Caco-2 (cell line): ENCODE data around the gene CST8. TPM values are rescaled to one million over a fixed set of nuclear protein-coding genes. Genes with fewer than 3 reads are reported as not detected.
A peak's percentile ranks its signal among the peaks of the same experiment; 100 is the strongest.

Experiments used
- BruUV-seq: library from RNA; stranded (reverse); fragments of 400-500 nt; replicated peaks from 2 replicates; lab custom pipeline; 2021; lab: Mats Ljungman, UMichigan
- CTCF ChIA-PET: fragments of 300-600 bp; sonication (Branson Sonifier 250); formaldehyde crosslinking; loops from one replicate; lab custom pipeline; 2022; ENCODE audit warnings: antibody characterized with exemption; lab: Charles Lee
- POLR2A ChIA-PET: fragments of 300-600 bp; sonication (Branson Sonifier 250); formaldehyde crosslinking; loops from one replicate; lab custom pipeline; 2022; ENCODE audit warnings: antibody characterized with exemption; lab: Charles Lee
- DNase-seq, 2 experiments: peaks; one replicate each; pipeline versions ENCODE4 v3.0.0 to v3.0.0-alpha.2; 2020 to 2022
- H3K27me3 ChIP-seq: replicated peaks from 2 replicates; pipeline ENCODE4 v1.6.0; 2011; ENCODE audit warnings: low read length; ENCODE audit not compliant: control insufficient read depth, insufficient read depth
- H3K36me3 ChIP-seq: 2 replicates; pipeline ENCODE4 v1.5.1; 2011; ENCODE audit warnings: low read length; ENCODE audit not compliant: control insufficient read depth, insufficient read depth
- H3K4me1 ChIP-seq: fragments of 250-450 bp; sonication (Bioruptor Pico); 2 replicates; pipeline ENCODE4 v1.5.1; 2020; ENCODE audit warnings: mild to moderate bottlenecking
- H3K4me3 ChIP-seq: 2 replicates; pipeline ENCODE4 v1.5.1; 2011; ENCODE audit warnings: low read depth, mild to moderate bottlenecking, control low read depth, low read length
- H3K9me3 ChIP-seq: fragments of 250-450 bp; sonication (Bioruptor Pico); 2 replicates; pipeline ENCODE4 v1.5.1; 2020; ENCODE audit warnings: mild to moderate bottlenecking, moderate library complexity
- H3K27ac Mint-ChIP-seq: one replicate; pipeline ENCODE4 v1.8.0; 2022; ENCODE audit warnings: mixed read lengths; ENCODE audit not compliant: unreplicated experiment
- H3K27me3 Mint-ChIP-seq: one replicate; pipeline ENCODE4 v1.8.0; 2022; ENCODE audit warnings: mixed read lengths; ENCODE audit not compliant: insufficient read depth, unreplicated experiment
- H3K36me3 Mint-ChIP-seq: one replicate; pipeline ENCODE4 v1.8.0; 2022; ENCODE audit warnings: mild to moderate bottlenecking, mixed read lengths; ENCODE audit not compliant: insufficient read depth, unreplicated experiment
- H3K4me1 Mint-ChIP-seq: one replicate; pipeline ENCODE4 v1.8.0; 2022; ENCODE audit warnings: low read depth, mixed read lengths; ENCODE audit not compliant: unreplicated experiment
- H3K4me3 Mint-ChIP-seq: one replicate; pipeline ENCODE4 v1.8.0; 2022; ENCODE audit warnings: mild to moderate bottlenecking, moderate library complexity, mixed read lengths; ENCODE audit not compliant: unreplicated experiment
- H3K9me3 Mint-ChIP-seq: one replicate; pipeline ENCODE4 v1.8.0; 2022; ENCODE audit warnings: mixed read lengths; ENCODE audit not compliant: unreplicated experiment
- intact Hi-C: fragments of 100-400 bp; cut with micrococcal nuclease; formaldehyde crosslinking; loops from one replicate; pipeline ENCODE4 v1.10.0; 2022; ENCODE audit not compliant: unreplicated experiment
- total RNA-seq: library from RNA; stranded (reverse); gene quantifications from 2 replicates; pipeline ENCODE4 v1.2.3, GENCODE V29; 2022
- TF ChIP-seq, protein P1 (sequence below), 2 experiments: fragments of 200-600 bp in 1 of 2; IDR thresholded peaks; 1 replicate in 1 of 2; 2 replicates in 1 of 2; pipeline versions ENCODE4 v1.5.1 to v1.8.0; 2011 to 2022; ENCODE audit warnings: antibody characterized with exemption in 1 of 2, control low read depth in 1 of 2, inconsistent platforms in 1 of 2, low read depth in 1 of 2, low read length in 1 of 2, mild to moderate bottlenecking in 1 of 2, moderate library complexity in 1 of 2; ENCODE audit not compliant: insufficient read depth in 1 of 2, severe bottlenecking in 1 of 2, unreplicated experiment in 1 of 2

CST8 gene
- total RNA-seq, 1 experiment from 2014 or later, result not detected

DNA sequence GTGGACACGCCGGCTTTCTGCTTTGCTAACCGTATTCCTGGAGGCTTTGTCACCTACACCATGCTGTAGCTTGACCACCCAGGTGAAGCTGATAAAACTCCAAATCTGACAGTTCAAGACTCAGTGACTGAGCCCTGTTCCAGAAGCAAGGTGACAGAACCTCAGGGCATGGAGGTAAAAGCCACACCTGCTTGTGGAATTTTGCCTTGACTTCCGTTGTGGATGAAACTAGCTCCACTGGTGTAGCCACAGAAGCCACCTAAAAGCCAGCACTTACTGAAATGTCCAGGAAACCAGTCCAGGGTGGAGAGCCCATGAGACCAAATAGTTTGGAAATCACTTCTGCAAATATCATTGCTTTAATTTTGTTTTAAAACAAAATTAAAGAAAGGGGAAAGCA lies 11.0 kb downstream of the CST8 start:
- ChIA-PET POLR2A (no interaction called here), CTCF (no interaction called here)
- H3K27me3 ChIP-seq, result no peaks in the 10 kb centered on the region
- Mint-ChIP-seq H3K4me3 (no peak overlapping the region), H3K27me3 (peaks cover 16% of the 10 kb centered on the region), H3K9me3 (no peaks in the 10 kb centered on the region), H3K27ac (no peak overlapping the region), H3K36me3 (no peaks in the 10 kb centered on the region), H3K4me1 (no peaks in the 10 kb centered on the region)
- DNase-seq, result no peak
- H3K4me3 ChIP-seq, result no peak overlapping the region
- no peaks in the 10 kb centered on the region for H3K4me1 ChIP-seq
- H3K9me3 ChIP-seq, result no peaks in the 10 kb centered on the region; the same call in 1 of the 2 replicates
- no peaks in the 10 kb centered on the region for H3K36me3 ChIP-seq
- intact Hi-C loops, result no loop called here
- TF ChIP-seq, protein P1, sequence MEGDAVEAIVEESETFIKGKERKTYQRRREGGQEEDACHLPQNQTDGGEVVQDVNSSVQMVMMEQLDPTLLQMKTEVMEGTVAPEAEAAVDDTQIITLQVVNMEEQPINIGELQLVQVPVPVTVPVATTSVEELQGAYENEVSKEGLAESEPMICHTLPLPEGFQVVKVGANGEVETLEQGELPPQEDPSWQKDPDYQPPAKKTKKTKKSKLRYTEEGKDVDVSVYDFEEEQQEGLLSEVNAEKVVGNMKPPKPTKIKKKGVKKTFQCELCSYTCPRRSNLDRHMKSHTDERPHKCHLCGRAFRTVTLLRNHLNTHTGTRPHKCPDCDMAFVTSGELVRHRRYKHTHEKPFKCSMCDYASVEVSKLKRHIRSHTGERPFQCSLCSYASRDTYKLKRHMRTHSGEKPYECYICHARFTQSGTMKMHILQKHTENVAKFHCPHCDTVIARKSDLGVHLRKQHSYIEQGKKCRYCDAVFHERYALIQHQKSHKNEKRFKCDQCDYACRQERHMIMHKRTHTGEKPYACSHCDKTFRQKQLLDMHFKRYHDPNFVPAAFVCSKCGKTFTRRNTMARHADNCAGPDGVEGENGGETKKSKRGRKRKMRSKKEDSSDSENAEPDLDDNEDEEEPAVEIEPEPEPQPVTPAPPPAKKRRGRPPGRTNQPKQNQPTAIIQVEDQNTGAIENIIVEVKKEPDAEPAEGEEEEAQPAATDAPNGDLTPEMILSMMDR (IDR thresholded peaks at IDR 0.05; ENCODE audit: insufficient read depth in 1 of 2, low read depth in 1 of 2, low read length in 1 of 2, severe bottlenecking in 1 of 2, unreplicated experiment in 1 of 2), result no peak
- BruUV-seq, result no TSS peak

DNA sequence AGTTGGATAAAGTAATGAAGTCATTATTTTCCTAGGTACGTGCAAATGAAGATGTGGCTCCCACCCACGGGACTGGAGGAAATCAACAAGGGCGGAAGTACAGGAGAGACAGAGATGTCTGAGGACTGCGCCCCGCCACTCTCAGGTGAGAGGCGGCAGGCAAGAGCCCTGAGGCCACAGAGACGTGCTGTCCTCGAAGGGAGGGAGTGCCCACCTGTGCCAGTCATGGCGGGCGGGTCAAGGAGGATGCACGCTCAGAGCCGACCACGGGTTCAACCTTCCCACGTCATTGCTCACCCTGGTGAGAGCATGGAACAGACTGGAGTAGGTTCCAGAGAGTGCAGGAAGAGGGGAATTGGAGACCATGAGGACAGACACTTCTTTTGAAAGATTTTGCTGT lies 12.7 kb downstream of the CST8 start:
- BruUV-seq, result no TSS peak
- H3K27me3 ChIP-seq, result no peaks in the 10 kb centered on the region
- Mint-ChIP-seq H3K9me3 (no peaks in the 10 kb centered on the region), H3K36me3 (no peaks in the 10 kb centered on the region), H3K4me3 (no peak overlapping the region), H3K27ac (no peak overlapping the region), H3K27me3 (peaks cover 16% of the 10 kb centered on the region), H3K4me1 (no peaks in the 10 kb centered on the region)
- H3K4me1 ChIP-seq, result no peaks in the 10 kb centered on the region
- no peaks in the 10 kb centered on the region for H3K36me3 ChIP-seq
- TF ChIP-seq, protein P1 (IDR thresholded peaks at IDR 0.05; ENCODE audit: insufficient read depth in 1 of 2, low read depth in 1 of 2, low read length in 1 of 2, severe bottlenecking in 1 of 2, unreplicated experiment in 1 of 2), result no peak
- intact Hi-C loops, result no loop called here
- CTCF ChIA-PET, result no interaction called here
- POLR2A ChIA-PET, result no interaction called here
- no peaks in the 10 kb centered on the region for H3K9me3 ChIP-seq
- no peak overlapping the region for H3K4me3 ChIP-seq
- no peak for DNase-seq

DNA sequence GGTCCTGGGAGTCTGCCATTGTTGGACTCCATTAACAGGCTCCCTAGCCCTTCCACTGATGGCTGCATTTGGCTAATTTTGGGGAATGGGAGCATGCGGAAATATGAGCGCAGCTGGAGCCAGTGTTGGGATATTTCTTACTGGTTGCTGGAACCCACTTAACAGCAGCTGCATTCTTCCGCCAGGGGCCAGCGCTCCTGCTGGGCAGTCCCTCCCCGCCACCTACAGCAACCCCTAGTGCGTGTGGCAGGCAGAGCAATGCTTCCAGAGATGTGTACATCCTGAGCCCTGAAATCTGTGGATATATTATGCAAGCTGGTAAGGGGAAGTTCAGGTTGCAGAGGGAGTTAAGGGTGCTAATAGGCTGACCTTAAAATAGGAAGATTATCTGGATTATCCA lies 16.4 kb downstream of the CST8 start:
- Histone ChIP-seq H3K36me3 (no peaks in the 10 kb centered on the region), H3K4me1 (no peaks in the 10 kb centered on the region), H3K4me3 (no peak overlapping the region), H3K27me3 (no peaks in the 10 kb centered on the region), H3K9me3 (peaks cover 4% of the 10 kb centered on the region; the same call in 1 of the 2 replicates)
- ChIA-PET CTCF (no interaction called here), POLR2A (no interaction called here)
- TF ChIP-seq, protein P1 (IDR thresholded peaks at IDR 0.05; ENCODE audit: insufficient read depth in 1 of 2, low read depth in 1 of 2, low read length in 1 of 2, severe bottlenecking in 1 of 2, unreplicated experiment in 1 of 2), result peak; percentile 20 to 33
- BruUV-seq, result no TSS peak
- intact Hi-C loops, result no loop called here
- H3K27ac Mint-ChIP-seq, result no peak overlapping the region
- no peaks in the 10 kb centered on the region for H3K9me3 Mint-ChIP-seq
- H3K4me3 Mint-ChIP-seq, result no peak overlapping the region
- H3K36me3 Mint-ChIP-seq, result no peaks in the 10 kb centered on the region
- H3K27me3 Mint-ChIP-seq, result peaks cover 16% of the 10 kb centered on the region
- DNase-seq, result peak in 1 of 2 experiments; percentile 21
- no peaks in the 10 kb centered on the region for H3K4me1 Mint-ChIP-seq
